ENCODE measurements around the gene ZNF213.

DNA sequence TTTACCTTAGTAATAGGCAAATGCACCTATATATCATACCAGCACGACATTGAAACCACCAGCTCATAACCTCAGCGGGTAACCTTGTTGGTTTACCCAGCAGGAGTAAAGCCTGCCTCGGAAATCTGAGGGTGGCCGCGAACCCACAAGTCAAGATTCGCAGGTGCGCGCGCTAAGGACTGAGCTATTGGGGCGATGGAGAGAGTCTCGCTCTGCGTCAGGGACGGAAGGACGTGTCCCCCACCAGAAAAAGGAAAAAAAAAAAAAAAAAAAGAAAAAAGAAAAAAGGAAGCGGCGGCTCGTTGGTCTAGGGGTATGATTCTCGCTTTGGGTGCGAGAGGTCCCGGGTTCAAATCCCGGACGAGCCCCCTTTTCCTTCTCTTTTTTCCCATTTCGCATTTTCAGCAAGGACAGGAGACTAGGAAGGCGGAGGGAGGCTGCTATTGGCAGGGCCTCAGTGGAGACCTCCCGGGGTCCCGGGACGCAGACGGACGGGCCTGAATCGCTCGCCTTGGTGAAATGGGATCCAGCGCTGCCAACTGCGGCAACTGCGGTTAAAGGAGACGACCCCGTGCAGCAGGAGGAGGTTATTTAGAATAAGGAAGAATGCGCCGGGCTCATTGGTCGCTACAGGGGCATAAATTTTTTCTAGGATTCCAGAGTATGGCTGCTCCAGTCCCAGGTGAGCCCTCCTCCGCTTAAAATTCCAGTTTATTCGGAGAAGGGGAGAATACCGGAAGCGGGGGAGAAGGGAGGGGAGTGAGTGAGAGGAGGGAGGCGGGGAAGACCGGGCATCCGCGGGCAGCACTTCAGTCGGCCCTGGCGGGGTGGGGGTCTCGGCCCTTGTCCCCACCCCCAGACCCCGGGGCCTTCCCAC, 53.2 kb downstream of the ZNF213 start, which contains the start of gene OR1F1:
- TF ChIP-seq, protein P1, sequence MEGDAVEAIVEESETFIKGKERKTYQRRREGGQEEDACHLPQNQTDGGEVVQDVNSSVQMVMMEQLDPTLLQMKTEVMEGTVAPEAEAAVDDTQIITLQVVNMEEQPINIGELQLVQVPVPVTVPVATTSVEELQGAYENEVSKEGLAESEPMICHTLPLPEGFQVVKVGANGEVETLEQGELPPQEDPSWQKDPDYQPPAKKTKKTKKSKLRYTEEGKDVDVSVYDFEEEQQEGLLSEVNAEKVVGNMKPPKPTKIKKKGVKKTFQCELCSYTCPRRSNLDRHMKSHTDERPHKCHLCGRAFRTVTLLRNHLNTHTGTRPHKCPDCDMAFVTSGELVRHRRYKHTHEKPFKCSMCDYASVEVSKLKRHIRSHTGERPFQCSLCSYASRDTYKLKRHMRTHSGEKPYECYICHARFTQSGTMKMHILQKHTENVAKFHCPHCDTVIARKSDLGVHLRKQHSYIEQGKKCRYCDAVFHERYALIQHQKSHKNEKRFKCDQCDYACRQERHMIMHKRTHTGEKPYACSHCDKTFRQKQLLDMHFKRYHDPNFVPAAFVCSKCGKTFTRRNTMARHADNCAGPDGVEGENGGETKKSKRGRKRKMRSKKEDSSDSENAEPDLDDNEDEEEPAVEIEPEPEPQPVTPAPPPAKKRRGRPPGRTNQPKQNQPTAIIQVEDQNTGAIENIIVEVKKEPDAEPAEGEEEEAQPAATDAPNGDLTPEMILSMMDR (IDR thresholded peaks at IDR 0.05; ENCODE audit: low read length), result no peak
- no peak for TF ChIP-seq EZH2 (IDR thresholded peaks at IDR 0.05; ENCODE audit: borderline replicate concordance, low read length)

Measured in OCI-LY1 (cell line).